Liver (tissue), 9 donors: ENCODE measurements around the gene PANX1. TPM values are rescaled to one million over a fixed set of nuclear protein-coding genes. Genes with fewer than 3 reads are reported as not detected.
A peak's percentile ranks its signal among the peaks of the same experiment; 100 is the strongest.

ENCODE experiments used
- DNase-seq: peaks from one replicate; pipeline ENCODE4 v3.0.0-alpha.2; 2017; ENCODE audit warnings: low spot score
- H3K27ac ChIP-seq, 2 donors: one replicate each; pipeline ENCODE4 v1.7.0; 2013; ENCODE audit warnings: inconsistent platforms in 2 of 2, low read length in 2 of 2, control low read depth in 1 of 2, low read depth in 1 of 2, mild to moderate bottlenecking in 1 of 2
- H3K27me3 ChIP-seq, 4 donors: one replicate each; pipeline versions ENCODE4 v1.6.1 to v1.7.0; 2013; ENCODE audit warnings: low read length in 3 of 4, inconsistent platforms in 1 of 4, mild to moderate bottlenecking in 1 of 4, moderate library complexity in 1 of 4; ENCODE audit not compliant: control insufficient read depth in 4 of 4, insufficient read depth in 4 of 4
- H3K36me3 ChIP-seq, 4 donors: one replicate each; pipeline versions ENCODE4 v1.6.1 to v1.7.0; 2013; ENCODE audit warnings: low read length in 3 of 4, mild to moderate bottlenecking in 3 of 4, low read depth in 1 of 4, moderate library complexity in 1 of 4; ENCODE audit not compliant: control insufficient read depth in 4 of 4, insufficient read depth in 3 of 4
- H3K4me1 ChIP-seq, 4 donors: one replicate each; pipeline versions ENCODE4 v1.6.1 to v1.7.0; 2013; ENCODE audit warnings: low read length in 3 of 4, mild to moderate bottlenecking in 3 of 4, moderate library complexity in 1 of 4; ENCODE audit not compliant: control insufficient read depth in 4 of 4, insufficient read depth in 4 of 4
- H3K4me3 ChIP-seq, 3 donors: one replicate each; pipeline versions ENCODE4 v1.6.1 to v1.7.0; 2013; ENCODE audit warnings: low read length in 3 of 3, control low read depth in 1 of 3, low read depth in 1 of 3, mild to moderate bottlenecking in 1 of 3
- H3K9ac ChIP-seq, 2 donors: one replicate each; pipeline ENCODE4 v1.7.0; 2013; ENCODE audit warnings: low read length in 2 of 2, mild to moderate bottlenecking in 2 of 2, moderate library complexity in 2 of 2, control low read depth in 1 of 2, low read depth in 1 of 2
- H3K9me3 ChIP-seq, 4 donors: one replicate each; pipeline versions ENCODE4 v1.6.1 to v1.7.0; 2013; ENCODE audit warnings: low read length in 3 of 4; ENCODE audit not compliant: control insufficient read depth in 4 of 4
- EGR1 ChIP-seq, 2 donors: IDR thresholded peaks; 2 replicates each; pipeline ENCODE4 v1.6.1; 2016 to 2018; ENCODE audit warnings: antibody characterized with exemption in 2 of 2, low read depth in 2 of 2
- FOXA1 ChIP-seq: IDR thresholded peaks from 2 replicates; pipeline ENCODE4 v1.6.1; 2016; ENCODE audit warnings: antibody characterized with exemption
- FOXA2 ChIP-seq: IDR thresholded peaks from 2 replicates; pipeline ENCODE4 v1.6.1; 2016; ENCODE audit warnings: antibody characterized with exemption
- GABPA ChIP-seq, 2 donors: IDR thresholded peaks in 1 of 2; conservative IDR thresholded peaks in 1 of 2; 2 replicates each; pipeline ENCODE4 v1.6.1; 2016; ENCODE audit warnings: antibody characterized with exemption in 2 of 2, mild to moderate bottlenecking in 1 of 2, moderate library complexity in 1 of 2
- HNF4A ChIP-seq, 2 donors: conservative IDR thresholded peaks; 2 replicates each; pipeline ENCODE4 v1.6.1; 2016; ENCODE audit warnings: antibody characterized with exemption in 2 of 2, mild to moderate bottlenecking in 2 of 2
- HNF4G ChIP-seq: IDR thresholded peaks from 2 replicates; pipeline ENCODE4 v1.6.1; 2016; ENCODE audit warnings: antibody characterized with exemption
- JUND ChIP-seq, 2 donors: IDR thresholded peaks; 2 replicates each; pipeline ENCODE4 v1.6.1; 2016; ENCODE audit warnings: antibody characterized with exemption in 2 of 2
- NR2F2 ChIP-seq: IDR thresholded peaks from 2 replicates; pipeline ENCODE4 v1.6.1; 2016; ENCODE audit warnings: antibody characterized with exemption
- RAD21 ChIP-seq, 2 donors: IDR thresholded peaks; 2 replicates each; pipeline ENCODE4 v1.6.1; 2016; ENCODE audit warnings: antibody characterized with exemption in 2 of 2, mild to moderate bottlenecking in 2 of 2
- RXRA ChIP-seq, 2 donors: IDR thresholded peaks; 2 replicates each; pipeline ENCODE4 v1.6.1; 2017 to 2018; ENCODE audit warnings: antibody characterized with exemption in 2 of 2, mild to moderate bottlenecking in 1 of 2
- SP1 ChIP-seq: IDR thresholded peaks from 2 replicates; pipeline ENCODE4 v1.6.1; 2018; ENCODE audit warnings: antibody characterized with exemption, mild to moderate bottlenecking
- YY1 ChIP-seq: IDR thresholded peaks from 2 replicates; pipeline ENCODE4 v1.6.1; 2016; ENCODE audit warnings: antibody characterized with exemption, mild to moderate bottlenecking
- WGBS: extraction: QIAGEN DNeasy Blood & Tissue Kit; methylation state at CpG from one replicate; pipeline ENCODE4 v1.1.7; 2013; 5-methylcytosine and 5-hydroxymethylcytosine counted together
- polyA plus RNA-seq, 2 donors: library from polyadenylated mRNA; stranded (reverse) in 1 of 2; unstranded in 1 of 2; fragments of 200-250 nt in 1 of 2; fragments of >200 nt in 1 of 2; fragmentation: Nextera tagmentation in 1 of 2; extraction: Ambion mirVana in 1 of 2; gene quantifications; one replicate each; pipeline versions ENCODE4 v1.2.1 to v1.2.3, GENCODE V29; 2013 to 2015
- total RNA-seq, 2 donors: library from RNA; depleted of rRNA; stranded (reverse); fragments of >200 nt; gene quantifications; one replicate each; pipeline ENCODE4 v1.2.3, GENCODE V29; 2014
- TF ChIP-seq, protein P1 (sequence below): IDR thresholded peaks from 2 replicates; pipeline ENCODE4 v1.6.1; 2016; ENCODE audit warnings: antibody characterized with exemption, mild to moderate bottlenecking
- TF ChIP-seq, protein P2 (sequence below): fragments of 150-350 bp; IDR thresholded peaks from 2 replicates; pipeline ENCODE4 v1.5.1; 2017; ENCODE audit warnings: improper control_type of control experiment, low read depth, low read length; ENCODE audit not compliant: missing input control
- TF ChIP-seq, protein P3 (sequence below): IDR thresholded peaks from 2 replicates; pipeline ENCODE4 v1.6.1; 2016; ENCODE audit warnings: antibody characterized with exemption
- TF ChIP-seq, protein P4 (sequence below): IDR thresholded peaks from 2 replicates; pipeline ENCODE4 v1.6.1; 2016; ENCODE audit warnings: antibody characterized with exemption
- donor health status: healthy.
- donor health status: healthy.
- donor health status: healthy.
- donor health status: healthy.
- donor health status: healthy.

The PANX1 gene
- total and polyA plus RNA-seq, 4 donors: 6.4 to 14.1 (median 8.4) TPM

DNA sequence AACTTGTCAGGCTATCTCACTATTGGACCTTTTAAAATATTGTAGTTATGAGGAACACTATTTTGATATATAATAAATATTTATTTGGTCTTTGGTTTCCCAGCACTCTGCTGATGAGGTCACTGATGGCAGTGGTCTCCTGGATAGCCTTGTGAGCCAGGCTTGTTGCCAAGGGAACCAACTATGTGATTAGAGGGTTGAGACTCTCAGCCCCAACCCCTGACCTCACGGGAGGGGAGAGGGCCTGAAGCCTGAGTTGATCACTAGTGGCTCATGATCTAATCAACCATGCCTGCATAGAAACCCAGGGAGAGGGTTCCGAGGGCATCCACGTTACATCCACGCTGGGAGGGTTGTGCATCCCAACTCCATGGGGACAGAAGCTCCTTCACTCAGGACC lies 10.8 kb downstream of the PANX1 start:
- no peaks in the 10 kb centered on the region for H3K9me3 ChIP-seq
- WGBS: 91% methylated on average over 4 of the region's 4 CpGs
- H3K27ac ChIP-seq: no peak overlapping the region
- no peak for DNase-seq
- H3K27me3 ChIP-seq: no peaks in the 10 kb centered on the region
- H3K4me3 ChIP-seq: no peak overlapping the region
- peaks cover 2 to 9% (median 2%) of the 10 kb centered on the region in 4 donors for H3K4me1 ChIP-seq
- H3K36me3 ChIP-seq: no peaks in the 10 kb centered on the region
- no peak for TF ChIP-seq JUND (IDR thresholded peaks at IDR 0.05)
- no peak for TF ChIP-seq NR2F2
- no peak for TF ChIP-seq FOXA2
- no peak for TF ChIP-seq FOXA1
- no peak for TF ChIP-seq EGR1 (IDR thresholded peaks at IDR 0.05; ENCODE audit: low read depth in 2 of 2)
- TF ChIP-seq, protein P1, sequence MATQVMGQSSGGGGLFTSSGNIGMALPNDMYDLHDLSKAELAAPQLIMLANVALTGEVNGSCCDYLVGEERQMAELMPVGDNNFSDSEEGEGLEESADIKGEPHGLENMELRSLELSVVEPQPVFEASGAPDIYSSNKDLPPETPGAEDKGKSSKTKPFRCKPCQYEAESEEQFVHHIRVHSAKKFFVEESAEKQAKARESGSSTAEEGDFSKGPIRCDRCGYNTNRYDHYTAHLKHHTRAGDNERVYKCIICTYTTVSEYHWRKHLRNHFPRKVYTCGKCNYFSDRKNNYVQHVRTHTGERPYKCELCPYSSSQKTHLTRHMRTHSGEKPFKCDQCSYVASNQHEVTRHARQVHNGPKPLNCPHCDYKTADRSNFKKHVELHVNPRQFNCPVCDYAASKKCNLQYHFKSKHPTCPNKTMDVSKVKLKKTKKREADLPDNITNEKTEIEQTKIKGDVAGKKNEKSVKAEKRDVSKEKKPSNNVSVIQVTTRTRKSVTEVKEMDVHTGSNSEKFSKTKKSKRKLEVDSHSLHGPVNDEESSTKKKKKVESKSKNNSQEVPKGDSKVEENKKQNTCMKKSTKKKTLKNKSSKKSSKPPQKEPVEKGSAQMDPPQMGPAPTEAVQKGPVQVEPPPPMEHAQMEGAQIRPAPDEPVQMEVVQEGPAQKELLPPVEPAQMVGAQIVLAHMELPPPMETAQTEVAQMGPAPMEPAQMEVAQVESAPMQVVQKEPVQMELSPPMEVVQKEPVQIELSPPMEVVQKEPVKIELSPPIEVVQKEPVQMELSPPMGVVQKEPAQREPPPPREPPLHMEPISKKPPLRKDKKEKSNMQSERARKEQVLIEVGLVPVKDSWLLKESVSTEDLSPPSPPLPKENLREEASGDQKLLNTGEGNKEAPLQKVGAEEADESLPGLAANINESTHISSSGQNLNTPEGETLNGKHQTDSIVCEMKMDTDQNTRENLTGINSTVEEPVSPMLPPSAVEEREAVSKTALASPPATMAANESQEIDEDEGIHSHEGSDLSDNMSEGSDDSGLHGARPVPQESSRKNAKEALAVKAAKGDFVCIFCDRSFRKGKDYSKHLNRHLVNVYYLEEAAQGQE: no peak
- H3K9ac ChIP-seq: no peak overlapping the region

DNA sequence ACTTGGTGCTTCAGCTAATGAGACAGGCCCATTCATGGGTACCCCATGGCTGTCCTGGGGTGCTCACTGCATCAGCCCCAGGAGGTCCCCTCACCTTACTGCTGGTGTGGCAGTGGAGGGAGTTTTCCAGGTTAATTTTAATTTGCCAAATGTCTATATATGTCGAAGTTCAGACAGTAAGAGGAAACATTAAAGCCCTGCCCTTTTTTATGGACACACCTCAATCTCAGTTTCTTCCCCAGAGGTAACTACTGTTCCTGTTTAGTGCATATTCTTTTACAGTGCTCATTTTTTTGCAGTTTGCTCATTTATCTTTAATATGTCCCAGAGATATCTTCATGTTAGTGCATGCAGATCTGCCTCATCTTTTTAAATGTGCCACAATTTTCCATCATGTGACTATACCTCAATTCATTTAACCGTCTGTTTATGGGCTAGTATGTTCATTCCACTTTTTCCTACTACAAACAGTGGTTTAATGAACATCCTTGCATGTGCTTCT lies 11.6 kb downstream of the PANX1 start:
- 88% methylated on average over 2 of the region's 2 CpGs for WGBS
- H3K4me1 ChIP-seq: peaks cover 2 to 16% (median 6%) of the 10 kb centered on the region in 4 donors
- DNase-seq: no peak
- no peak overlapping the region for H3K27ac ChIP-seq
- H3K36me3 ChIP-seq: no peaks in the 10 kb centered on the region
- TF ChIP-seq GABPA (IDR thresholded peaks at IDR 0.05 in 1 of 2, conservative IDR thresholded peaks at IDR 0.05 in 1 of 2): no peak
- TF ChIP-seq FOXA1: no peak
- TF ChIP-seq, protein P2, sequence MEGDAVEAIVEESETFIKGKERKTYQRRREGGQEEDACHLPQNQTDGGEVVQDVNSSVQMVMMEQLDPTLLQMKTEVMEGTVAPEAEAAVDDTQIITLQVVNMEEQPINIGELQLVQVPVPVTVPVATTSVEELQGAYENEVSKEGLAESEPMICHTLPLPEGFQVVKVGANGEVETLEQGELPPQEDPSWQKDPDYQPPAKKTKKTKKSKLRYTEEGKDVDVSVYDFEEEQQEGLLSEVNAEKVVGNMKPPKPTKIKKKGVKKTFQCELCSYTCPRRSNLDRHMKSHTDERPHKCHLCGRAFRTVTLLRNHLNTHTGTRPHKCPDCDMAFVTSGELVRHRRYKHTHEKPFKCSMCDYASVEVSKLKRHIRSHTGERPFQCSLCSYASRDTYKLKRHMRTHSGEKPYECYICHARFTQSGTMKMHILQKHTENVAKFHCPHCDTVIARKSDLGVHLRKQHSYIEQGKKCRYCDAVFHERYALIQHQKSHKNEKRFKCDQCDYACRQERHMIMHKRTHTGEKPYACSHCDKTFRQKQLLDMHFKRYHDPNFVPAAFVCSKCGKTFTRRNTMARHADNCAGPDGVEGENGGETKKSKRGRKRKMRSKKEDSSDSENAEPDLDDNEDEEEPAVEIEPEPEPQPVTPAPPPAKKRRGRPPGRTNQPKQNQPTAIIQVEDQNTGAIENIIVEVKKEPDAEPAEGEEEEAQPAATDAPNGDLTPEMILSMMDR: no peak
- H3K9me3 ChIP-seq: no peaks in the 10 kb centered on the region
- no peaks in the 10 kb centered on the region for H3K27me3 ChIP-seq
- no peak overlapping the region for H3K9ac ChIP-seq
- H3K4me3 ChIP-seq: no peak overlapping the region

- Histone ChIP-seq H3K36me3 (no peaks in the 10 kb centered on the region), H3K4me3 (no peak overlapping the region), H3K4me1 (peaks cover 2 to 29% (median 19%) of the 10 kb centered on the region in 4 donors), H3K27me3 (no peaks in the 10 kb centered on the region), H3K27ac (peak overlapping the region in 1 of 2 donors; percentile 28), H3K9ac (no peak overlapping the region), H3K9me3 (no peaks in the 10 kb centered on the region)
- no peak for DNase-seq
- TF ChIP-seq NR2F2 (no peak), SP1 (no peak), HNF4G (no peak), FOXA1 (no peak), YY1 (no peak), HNF4A (conservative IDR thresholded peaks at IDR 0.05) (no peak), FOXA2 (no peak), EGR1 (IDR thresholded peaks at IDR 0.05; ENCODE audit: low read depth in 2 of 2) (no peak), GABPA (IDR thresholded peaks at IDR 0.05 in 1 of 2, conservative IDR thresholded peaks at IDR 0.05 in 1 of 2) (no peak), RAD21 (IDR thresholded peaks at IDR 0.05) (no peak), RXRA (IDR thresholded peaks at IDR 0.05) (no peak)
- TF ChIP-seq, protein P3, sequence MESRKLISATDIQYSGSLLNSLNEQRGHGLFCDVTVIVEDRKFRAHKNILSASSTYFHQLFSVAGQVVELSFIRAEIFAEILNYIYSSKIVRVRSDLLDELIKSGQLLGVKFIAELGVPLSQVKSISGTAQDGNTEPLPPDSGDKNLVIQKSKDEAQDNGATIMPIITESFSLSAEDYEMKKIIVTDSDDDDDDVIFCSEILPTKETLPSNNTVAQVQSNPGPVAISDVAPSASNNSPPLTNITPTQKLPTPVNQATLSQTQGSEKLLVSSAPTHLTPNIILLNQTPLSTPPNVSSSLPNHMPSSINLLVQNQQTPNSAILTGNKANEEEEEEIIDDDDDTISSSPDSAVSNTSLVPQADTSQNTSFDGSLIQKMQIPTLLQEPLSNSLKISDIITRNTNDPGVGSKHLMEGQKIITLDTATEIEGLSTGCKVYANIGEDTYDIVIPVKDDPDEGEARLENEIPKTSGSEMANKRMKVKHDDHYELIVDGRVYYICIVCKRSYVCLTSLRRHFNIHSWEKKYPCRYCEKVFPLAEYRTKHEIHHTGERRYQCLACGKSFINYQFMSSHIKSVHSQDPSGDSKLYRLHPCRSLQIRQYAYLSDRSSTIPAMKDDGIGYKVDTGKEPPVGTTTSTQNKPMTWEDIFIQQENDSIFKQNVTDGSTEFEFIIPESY: no peak
- TF ChIP-seq, protein P4, sequence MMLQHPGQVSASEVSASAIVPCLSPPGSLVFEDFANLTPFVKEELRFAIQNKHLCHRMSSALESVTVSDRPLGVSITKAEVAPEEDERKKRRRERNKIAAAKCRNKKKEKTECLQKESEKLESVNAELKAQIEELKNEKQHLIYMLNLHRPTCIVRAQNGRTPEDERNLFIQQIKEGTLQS: no peak
- TF ChIP-seq, protein P2: no peak
- WGBS: 88% methylated on average over 12 of the region's 12 CpGs
Measured at GRCh38 chr11:94141511-94142307, 13.1 kb downstream of the PANX1 start.
